ENCODE data around the gene LDAF1. TPM values are rescaled to one million over a fixed set of nuclear protein-coding genes. Genes with fewer than 3 reads are reported as not detected.

LDAF1 gene
- total RNA-seq, 1 donor from 2014 or later: 133 TPM

DNA sequence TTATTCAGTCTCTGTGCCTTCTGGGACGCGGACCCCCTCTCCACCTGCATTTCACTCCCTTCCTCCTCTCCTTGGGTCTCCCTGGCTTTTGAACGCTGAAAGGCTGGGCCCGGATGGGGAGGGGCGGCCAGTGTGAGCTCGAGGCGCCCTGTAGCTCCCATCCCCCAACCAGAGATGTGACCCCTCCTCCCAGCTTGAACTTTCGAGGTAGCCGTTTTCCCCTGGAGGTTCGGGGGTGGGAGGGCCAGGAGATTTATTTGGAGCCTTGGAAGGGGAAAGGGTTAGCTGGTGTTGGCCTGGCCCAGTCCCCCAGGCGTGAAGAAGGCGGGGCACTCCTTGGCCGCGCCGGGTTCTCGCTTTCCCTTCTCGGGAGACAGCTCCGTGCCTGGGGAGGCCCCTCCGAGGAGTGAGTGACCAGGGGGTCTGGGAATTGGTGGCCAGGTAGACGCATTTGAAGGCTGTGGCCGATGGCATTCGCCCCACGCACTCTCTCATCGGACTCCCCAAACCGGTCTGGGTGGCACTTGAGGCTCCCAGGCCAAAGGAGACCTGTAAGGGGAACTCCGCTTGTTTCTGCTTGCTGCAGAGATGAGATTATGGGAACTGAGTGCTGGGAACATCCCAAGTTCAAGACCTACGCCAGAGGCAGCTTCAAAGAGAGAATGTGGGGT is 942 bp downstream of the LDAF1 start:
- no peaks in the 10 kb centered on the region for H3K9me3 ChIP-seq (replicated peaks)
- peaks cover 14% of the 10 kb centered on the region for H3K36me3 ChIP-seq
- intact Hi-C loops (cut with micrococcal nuclease): no loop called here
- TF ChIP-seq, protein P1, sequence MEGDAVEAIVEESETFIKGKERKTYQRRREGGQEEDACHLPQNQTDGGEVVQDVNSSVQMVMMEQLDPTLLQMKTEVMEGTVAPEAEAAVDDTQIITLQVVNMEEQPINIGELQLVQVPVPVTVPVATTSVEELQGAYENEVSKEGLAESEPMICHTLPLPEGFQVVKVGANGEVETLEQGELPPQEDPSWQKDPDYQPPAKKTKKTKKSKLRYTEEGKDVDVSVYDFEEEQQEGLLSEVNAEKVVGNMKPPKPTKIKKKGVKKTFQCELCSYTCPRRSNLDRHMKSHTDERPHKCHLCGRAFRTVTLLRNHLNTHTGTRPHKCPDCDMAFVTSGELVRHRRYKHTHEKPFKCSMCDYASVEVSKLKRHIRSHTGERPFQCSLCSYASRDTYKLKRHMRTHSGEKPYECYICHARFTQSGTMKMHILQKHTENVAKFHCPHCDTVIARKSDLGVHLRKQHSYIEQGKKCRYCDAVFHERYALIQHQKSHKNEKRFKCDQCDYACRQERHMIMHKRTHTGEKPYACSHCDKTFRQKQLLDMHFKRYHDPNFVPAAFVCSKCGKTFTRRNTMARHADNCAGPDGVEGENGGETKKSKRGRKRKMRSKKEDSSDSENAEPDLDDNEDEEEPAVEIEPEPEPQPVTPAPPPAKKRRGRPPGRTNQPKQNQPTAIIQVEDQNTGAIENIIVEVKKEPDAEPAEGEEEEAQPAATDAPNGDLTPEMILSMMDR (IDR thresholded peaks at IDR 0.05; ENCODE audit: borderline replicate concordance): no peak
- peak overlapping the region; percentile 87 for H3K4me3 ChIP-seq
- peak; percentile 38 for DNase-seq
- peaks cover 76% of the 10 kb centered on the region for H3K4me1 ChIP-seq
- H3K27ac ChIP-seq (replicated peaks): peak overlapping the region; percentile 90
- no peaks in the 10 kb centered on the region for H3K27me3 ChIP-seq (ENCODE audit: low read depth)

DNA sequence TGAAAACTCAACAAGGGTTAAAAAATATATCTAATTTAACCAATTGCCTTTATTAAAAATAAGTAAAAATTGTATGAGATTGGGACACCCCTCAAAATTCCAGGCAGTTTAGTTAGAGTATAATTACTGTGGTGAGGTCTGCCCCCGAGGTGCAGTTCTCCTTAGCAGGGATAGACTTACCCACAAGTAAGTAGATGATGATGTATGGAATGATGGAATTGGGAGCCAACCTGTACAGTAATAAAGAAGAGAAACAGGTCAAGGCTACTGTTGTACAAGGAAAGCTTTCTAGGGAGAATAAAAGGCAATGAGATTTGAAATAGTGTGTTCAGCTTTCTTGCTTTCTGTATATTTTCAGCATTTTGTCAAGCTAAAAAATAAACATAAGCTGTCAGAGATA is 1.8 kb downstream of the LDAF1 start:
- Histone ChIP-seq H3K27ac (replicated peaks) (peak overlapping the region; percentile 90), H3K4me1 (peaks cover 84% of the 10 kb centered on the region), H3K4me3 (peak overlapping the region; percentile 87), H3K9me3 (replicated peaks) (no peaks in the 10 kb centered on the region), H3K27me3 (ENCODE audit: low read depth) (no peaks in the 10 kb centered on the region), H3K36me3 (peaks cover 22% of the 10 kb centered on the region)
- DNase-seq: no peak
- intact Hi-C loops (cut with micrococcal nuclease): no loop called here
- TF ChIP-seq, protein P1 (IDR thresholded peaks at IDR 0.05; ENCODE audit: borderline replicate concordance): no peak

DNA sequence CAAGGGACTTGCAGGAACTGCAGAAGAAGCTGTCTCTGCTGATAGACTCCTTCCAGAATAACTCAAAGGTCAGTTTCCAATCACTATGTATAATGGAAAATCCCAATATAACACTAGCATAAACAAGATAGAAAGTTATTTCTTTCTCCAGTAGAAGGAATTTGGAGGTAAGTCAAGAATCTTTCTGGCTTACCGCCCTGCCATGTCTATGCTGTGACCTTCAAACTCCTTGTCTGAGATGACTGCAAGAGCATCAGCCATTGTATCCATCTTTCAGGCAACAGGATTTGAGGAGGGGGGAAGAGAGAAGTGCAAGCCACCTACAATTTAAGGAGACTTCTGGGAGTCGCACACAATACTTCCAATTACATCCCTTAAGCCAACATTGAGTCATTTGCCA is 2.7 kb downstream of the LDAF1 start:
- intact Hi-C loops (cut with micrococcal nuclease): no loop called here
- peaks cover 30% of the 10 kb centered on the region for H3K36me3 ChIP-seq
- TF ChIP-seq, protein P1 (IDR thresholded peaks at IDR 0.05; ENCODE audit: borderline replicate concordance): no peak
- peak overlapping the region; percentile 87 for H3K4me3 ChIP-seq
- H3K9me3 ChIP-seq (replicated peaks): no peaks in the 10 kb centered on the region
- DNase-seq: no peak
- H3K27ac ChIP-seq (replicated peaks): peak overlapping the region; percentile 90
- H3K4me1 ChIP-seq: peaks cover 84% of the 10 kb centered on the region
- no peaks in the 10 kb centered on the region for H3K27me3 ChIP-seq (ENCODE audit: low read depth)

DNA sequence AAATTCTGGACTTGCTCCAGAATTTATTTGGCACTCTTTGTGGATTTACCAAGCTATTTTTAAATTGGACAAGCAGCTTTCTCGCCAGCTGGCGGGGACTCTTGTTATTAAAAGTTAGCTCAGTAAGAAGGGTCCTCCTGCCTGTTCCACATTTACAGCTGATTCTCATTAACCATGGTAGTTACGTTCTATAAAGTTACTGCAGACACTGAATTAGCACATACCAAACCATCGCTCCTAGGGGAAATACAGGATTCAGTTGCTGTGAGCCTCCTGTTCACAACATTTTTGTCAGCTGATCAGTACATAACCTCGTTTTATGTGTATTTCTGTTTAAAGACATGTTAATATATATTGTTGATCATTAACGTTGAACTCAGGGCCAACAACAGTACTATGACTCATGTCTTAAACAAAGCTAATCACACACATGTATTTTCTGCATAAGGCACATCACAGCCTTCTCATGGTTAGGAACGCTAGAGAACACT is 4.2 kb downstream of the LDAF1 start:
- peaks cover 74% of the 10 kb centered on the region for H3K4me1 ChIP-seq
- H3K9me3 ChIP-seq (replicated peaks): no peaks in the 10 kb centered on the region
- peak overlapping the region; percentile 87 for H3K4me3 ChIP-seq
- DNase-seq: peak; percentile 62
- TF ChIP-seq, protein P1 (IDR thresholded peaks at IDR 0.05; ENCODE audit: borderline replicate concordance): no peak
- no peaks in the 10 kb centered on the region for H3K27me3 ChIP-seq (ENCODE audit: low read depth)
- intact Hi-C loops (cut with micrococcal nuclease): no loop called here
- H3K36me3 ChIP-seq: peaks cover 42% of the 10 kb centered on the region
- peak overlapping the region; percentile 90 for H3K27ac ChIP-seq (replicated peaks)

DNA sequence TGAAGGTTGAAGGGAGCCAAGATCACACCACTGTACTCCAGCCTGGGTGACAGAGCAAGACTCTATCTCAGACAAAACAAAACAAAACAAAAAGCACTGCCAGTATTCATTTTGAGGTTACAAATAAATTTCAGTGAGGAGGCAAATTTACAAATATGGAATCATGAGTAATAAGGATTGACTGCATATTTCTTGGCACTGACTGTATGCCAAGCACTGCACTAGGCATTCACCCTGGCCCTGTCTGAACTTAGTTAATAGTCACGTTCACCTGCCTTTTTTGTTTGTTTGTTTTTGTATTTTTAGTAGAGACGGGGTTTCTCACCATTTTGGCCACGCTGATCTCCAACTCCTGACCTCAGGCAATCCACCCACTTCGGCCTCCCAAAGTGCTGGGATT is 5.1 kb downstream of the LDAF1 start:
- peaks cover 67% of the 10 kb centered on the region for H3K4me1 ChIP-seq
- no peaks in the 10 kb centered on the region for H3K27me3 ChIP-seq (ENCODE audit: low read depth)
- no peak for DNase-seq
- H3K36me3 ChIP-seq: peaks cover 42% of the 10 kb centered on the region
- H3K9me3 ChIP-seq (replicated peaks): no peaks in the 10 kb centered on the region
- peak overlapping the region; percentile 87 for H3K4me3 ChIP-seq
- peak overlapping the region; percentile 90 for H3K27ac ChIP-seq (replicated peaks)
- intact Hi-C loops (cut with micrococcal nuclease): no loop called here
- TF ChIP-seq, protein P1 (IDR thresholded peaks at IDR 0.05; ENCODE audit: borderline replicate concordance): no peak
